OCI-LY1 (cell line): ENCODE data around the gene PHF20.
"Not testable (repeated sequence)": the region's sequence is repeated elsewhere in the genome, so short reads cannot be mapped to it uniquely, and the experiment has no call there.

Experiments used
- H2AFZ ChIP-seq: fragments of 200-600 bp; sonication (generic), shearing (Covaris generic); 2 replicates; pipeline ENCODE4 v1.6.0; 2014; ENCODE audit warnings: antibody characterized with exemption, mild to moderate bottlenecking, low read length
- H3F3A ChIP-seq: fragments of 200-600 bp; sonication (generic), shearing (Covaris generic); 2 replicates; pipeline ENCODE4 v1.6.0; 2014; ENCODE audit warnings: mild to moderate bottlenecking, antibody characterized with exemption, low read length, moderate library complexity; ENCODE audit not compliant: insufficient read depth
- H3K27ac ChIP-seq: fragments of 200-600 bp; sonication (generic); 2 replicates; pipeline ENCODE4 v1.5.1; 2014; ENCODE audit warnings: low read length, mixed run types, mild to moderate bottlenecking, low read depth; ENCODE audit not compliant: poor library complexity, severe bottlenecking
- H3K27me3 ChIP-seq: fragments of 200-600 bp; sonication (generic); 2 replicates; pipeline ENCODE4 v1.6.0; 2014; ENCODE audit warnings: antibody characterized with exemption, mild to moderate bottlenecking, low read length, moderate library complexity; ENCODE audit not compliant: insufficient read depth
- H3K36me3 ChIP-seq: fragments of 200-600 bp; sonication (generic); 2 replicates; pipeline ENCODE4 v1.6.1; 2014; ENCODE audit warnings: mild to moderate bottlenecking, antibody characterized with exemption, low read length, moderate library complexity, mixed read lengths; ENCODE audit not compliant: insufficient read depth
- H3K4me1 ChIP-seq: fragments of 200-600 bp; sonication (generic); 2 replicates; pipeline ENCODE4 v1.5.1; 2014; ENCODE audit warnings: mild to moderate bottlenecking, low read length, moderate library complexity; ENCODE audit not compliant: insufficient read depth, severe bottlenecking
- H3K4me2 ChIP-seq: fragments of 200-600 bp; sonication (generic), shearing (Covaris generic); 2 replicates; pipeline ENCODE4 v1.6.1; 2014; ENCODE audit warnings: low read length
- H3K4me3 ChIP-seq: fragments of 200-600 bp; sonication (generic); 2 replicates; pipeline ENCODE4 v1.5.1; 2014; ENCODE audit warnings: low read length, low read depth, mild to moderate bottlenecking, mixed read lengths; ENCODE audit not compliant: poor library complexity, severe bottlenecking
- H3K79me2 ChIP-seq: fragments of 200-600 bp; shearing (Covaris generic); 2 replicates; pipeline ENCODE4 v1.6.1; 2016; ENCODE audit warnings: mixed run types, low read length, mixed read lengths; ENCODE audit not compliant: insufficient read depth
- H3K9ac ChIP-seq: fragments of 200-600 bp; sonication (generic), shearing (Covaris generic); 2 replicates; pipeline ENCODE4 v1.6.1; 2014; ENCODE audit warnings: mild to moderate bottlenecking, low read length, mixed read lengths
- H3K9me2 ChIP-seq: fragments of 200-600 bp; sonication (generic), shearing (Covaris generic); 2 replicates; pipeline ENCODE4 v1.6.1; 2014; ENCODE audit warnings: low read depth, mild to moderate bottlenecking, low read length, mixed read lengths
- H3K9me3 ChIP-seq: fragments of 200-600 bp; shearing (Covaris generic); 2 replicates; pipeline ENCODE4 v1.6.1; 2014; ENCODE audit warnings: low read length, mixed read lengths
- H4K20me1 ChIP-seq: fragments of 200-600 bp; sonication (generic), shearing (Covaris generic); 2 replicates; pipeline ENCODE4 v1.6.0; 2016; ENCODE audit warnings: mild to moderate bottlenecking, low read length; ENCODE audit not compliant: insufficient read depth
- CTCF ChIP-seq: fragments of 200-600 bp; sonication (generic), shearing (Covaris generic); IDR thresholded peaks from 2 replicates; pipeline ENCODE4 v1.5.1; 2017; ENCODE audit warnings: mild to moderate bottlenecking, antibody characterized with exemption, low read length, moderate library complexity, mixed read lengths
- EZH2 ChIP-seq: fragments of 200-600 bp; sonication (generic), shearing (Covaris generic); IDR thresholded peaks from 2 replicates; pipeline ENCODE4 v1.8.0; 2017; ENCODE audit warnings: borderline replicate concordance, mixed run types, mild to moderate bottlenecking, antibody characterized with exemption, low read length, moderate library complexity, mixed read lengths

PHF20 gene

GRCh38 chr20:35899064-35899463 is 127.2 kb downstream of the PHF20 start:
- Histone ChIP-seq H3K9me3 (no peaks in the 10 kb centered on the region), H3K27ac (no peak overlapping the region), H3K4me2 (no peak overlapping the region), H2AFZ (no peak overlapping the region), H3K9me2 (no peaks in the 10 kb centered on the region), H3K79me2 (no peaks in the 10 kb centered on the region), H3K27me3 (no peaks in the 10 kb centered on the region), H3K4me3 (no peak overlapping the region), H4K20me1 (no peaks in the 10 kb centered on the region), H3K36me3 (peaks cover 22% of the 10 kb centered on the region; the same call in 1 of the 2 replicates), H3K4me1 (no peaks in the 10 kb centered on the region), H3F3A (no peaks in the 10 kb centered on the region), H3K9ac (no peak overlapping the region)
- TF ChIP-seq EZH2 (no peak), CTCF (no peak)

DNA sequence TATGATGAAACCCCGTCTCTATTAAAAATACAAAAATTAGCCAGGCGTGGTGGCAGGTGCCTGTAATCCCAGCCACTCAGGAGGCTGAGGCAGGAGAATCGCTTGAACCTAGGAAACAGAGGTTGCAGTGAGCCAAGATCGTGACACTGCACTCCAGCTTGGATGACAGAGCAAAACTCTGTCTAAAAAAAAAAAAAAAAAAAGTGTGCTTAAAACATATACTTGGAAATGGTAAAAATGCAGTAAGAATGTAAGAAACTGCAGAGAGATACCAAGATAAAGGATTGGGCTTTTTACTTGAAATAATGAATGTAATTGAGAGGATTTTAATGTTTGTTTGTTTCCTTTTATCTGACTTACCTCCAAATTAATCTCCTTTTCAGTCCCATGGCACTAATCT is 129.4 kb downstream of the PHF20 start:
- not testable (repeated sequence) for H3K4me1 ChIP-seq, H3K4me2 ChIP-seq, H3K4me3 ChIP-seq, H2AFZ ChIP-seq, H3K9ac ChIP-seq, H3K9me3 ChIP-seq, H3F3A ChIP-seq, H4K20me1 ChIP-seq, H3K9me2 ChIP-seq, H3K27ac ChIP-seq, H3K27me3 ChIP-seq, H3K79me2 ChIP-seq
- peaks cover 32% of the 10 kb centered on the region; the same call in 1 of the 2 replicates for H3K36me3 ChIP-seq

DNA sequence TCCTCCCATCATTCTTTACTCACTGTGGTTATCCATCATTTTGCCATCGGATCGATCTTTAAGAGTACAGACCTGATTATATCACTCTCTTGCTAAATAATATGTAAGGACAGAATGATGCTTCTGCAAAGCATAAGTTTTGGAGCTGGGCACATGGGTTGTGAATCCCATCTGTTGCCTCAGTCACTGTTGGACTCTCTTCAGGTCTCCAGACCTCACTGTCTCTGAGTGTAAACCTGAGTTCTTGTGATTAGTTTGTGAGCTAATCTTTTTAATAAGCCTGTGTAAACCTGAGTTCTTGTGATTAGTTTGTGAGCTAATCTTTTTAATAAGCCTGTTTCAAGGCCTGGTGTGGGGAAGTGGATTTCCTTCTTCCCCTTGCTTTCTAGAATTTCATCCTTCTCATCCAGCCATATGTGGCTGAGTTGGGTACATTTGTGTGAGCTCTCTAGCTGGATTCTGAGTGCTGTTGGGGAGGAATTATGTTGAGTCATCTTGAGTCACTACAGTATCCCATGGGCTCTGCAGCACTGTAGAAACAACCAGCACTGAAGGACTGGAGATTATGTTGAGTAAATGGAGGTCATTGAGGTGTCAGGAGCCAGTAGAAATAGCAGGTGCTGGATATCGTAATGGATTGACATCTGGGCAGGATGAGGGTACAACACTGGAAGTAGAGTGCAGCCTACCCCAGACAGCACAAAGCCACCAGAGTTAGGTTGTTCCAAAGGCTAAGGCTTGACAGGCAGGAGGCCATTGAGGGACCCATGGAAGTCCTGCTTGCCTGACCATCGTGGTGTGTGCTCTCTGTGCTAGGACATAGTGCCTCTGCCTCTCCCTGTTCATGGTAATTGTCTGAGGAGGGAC is 130.1 kb downstream of the PHF20 start:
- Histone ChIP-seq H4K20me1 (no peaks in the 10 kb centered on the region), H3K9me2 (no peaks in the 10 kb centered on the region), H3K4me3 (no peak overlapping the region), H3K27me3 (no peaks in the 10 kb centered on the region), H3K79me2 (no peaks in the 10 kb centered on the region), H3K4me1 (no peaks in the 10 kb centered on the region), H2AFZ (no peak overlapping the region), H3K36me3 (peaks cover 35% of the 10 kb centered on the region; the same call in 1 of the 2 replicates), H3F3A (no peaks in the 10 kb centered on the region), H3K27ac (no peak overlapping the region), H3K9ac (no peak overlapping the region), H3K9me3 (no peaks in the 10 kb centered on the region), H3K4me2 (no peak overlapping the region)
- TF ChIP-seq EZH2 (no peak), CTCF (no peak)

DNA sequence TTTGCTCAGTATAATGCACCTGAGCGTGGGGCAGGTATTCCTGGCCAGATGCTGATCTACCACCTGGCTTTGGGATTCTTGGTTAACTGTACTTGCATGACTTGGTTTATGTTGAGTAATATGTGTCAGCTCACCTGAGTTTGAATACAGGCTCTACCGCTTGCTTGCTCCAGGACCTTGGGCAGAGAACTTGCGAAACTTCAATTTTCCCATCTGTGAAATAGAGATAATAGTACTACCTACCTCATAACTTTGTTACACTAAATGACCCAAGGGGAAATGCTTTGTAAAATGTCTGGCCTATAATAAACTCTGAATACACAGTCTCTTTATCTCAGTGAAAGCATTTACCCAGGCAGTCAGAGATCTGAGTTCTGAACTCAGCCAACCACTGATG is 130.7 kb downstream of the PHF20 start:
- Histone ChIP-seq H3K36me3 (peaks cover 41% of the 10 kb centered on the region; the same call in 1 of the 2 replicates), H3K4me1 (no peaks in the 10 kb centered on the region), H3K27me3 (no peaks in the 10 kb centered on the region), H3F3A (no peaks in the 10 kb centered on the region), H3K9me3 (no peaks in the 10 kb centered on the region), H3K79me2 (no peaks in the 10 kb centered on the region), H3K4me2 (no peak overlapping the region), H3K4me3 (no peak overlapping the region), H3K9ac (no peak overlapping the region), H3K27ac (no peak overlapping the region), H4K20me1 (no peaks in the 10 kb centered on the region), H3K9me2 (no peaks in the 10 kb centered on the region), H2AFZ (no peak overlapping the region)
- TF ChIP-seq CTCF: no peak
- TF ChIP-seq EZH2: no peak
